Esophagus squamous epithelium (tissue), 4 donors: ENCODE measurements around the gene LRBA.

Source experiments
- CTCF ChIP-seq, 6 experiments: fragments of 450-650 bp in 4 of 6; fragments of 200-600 bp in 2 of 6; sonication (generic) in 2 of 6; IDR thresholded peaks; one replicate each; pipeline ENCODE4 v1.5.1; 2016 to 2019; ENCODE audit warnings: antibody characterized with exemption in 6 of 6, mild to moderate bottlenecking in 4 of 6, moderate library complexity in 4 of 6
- POLR2A ChIP-seq, 4 donors: fragments of 450-650 bp; IDR thresholded peaks; one replicate each; pipeline ENCODE4 v1.6.1; 2017; ENCODE audit warnings: antibody characterized with exemption in 4 of 4, mild to moderate bottlenecking in 4 of 4, moderate library complexity in 3 of 4

- no peak for TF ChIP-seq CTCF (IDR thresholded peaks at IDR 0.05)
- TF ChIP-seq POLR2A (IDR thresholded peaks at IDR 0.05): no peak
Observed at GRCh38 chr4:150822407-150822806, 192.7 kb downstream of the LRBA start.
